ENCODE measurements around the gene GCAT. TPM values are rescaled to one million over a fixed set of nuclear protein-coding genes. Genes with fewer than 3 reads are reported as not detected.

Gene GCAT
- total RNA-seq, 2 experiments from 2014 or later: 1.4 to 1.8 TPM

DNA sequence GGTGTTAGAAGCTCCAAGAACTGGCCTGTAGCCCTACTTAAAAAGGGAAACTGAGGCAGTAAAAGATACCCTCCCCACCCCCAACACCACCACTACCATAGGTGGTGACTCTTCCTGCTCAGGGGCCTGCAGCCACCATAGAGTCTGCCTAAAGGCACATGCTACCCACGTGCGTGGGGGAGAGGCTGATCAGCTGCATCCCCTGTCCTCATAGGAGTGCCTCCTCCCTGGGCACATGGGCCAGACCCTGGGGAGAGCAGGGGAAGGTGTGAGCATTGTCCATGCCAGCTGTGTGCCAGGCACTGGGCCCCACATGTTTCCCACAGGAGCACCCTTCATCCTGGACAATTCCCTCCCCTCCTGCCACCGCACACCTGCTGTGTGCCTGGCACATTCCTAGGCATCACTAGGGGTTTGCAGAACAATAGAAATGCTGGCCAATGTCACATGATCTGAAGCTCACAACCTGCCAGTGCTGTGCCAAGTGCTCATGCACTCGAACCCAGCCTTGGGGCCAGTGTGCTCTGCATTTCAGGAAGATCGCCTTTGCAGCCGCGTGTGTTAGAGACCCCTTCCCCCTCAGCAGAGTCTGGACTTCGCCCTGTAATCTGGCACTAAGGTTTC is 41.7 kb upstream of the GCAT start:
- POLR2A ChIA-PET: no interaction called here
- H3K27ac Mint-ChIP-seq: no peak overlapping the region
- H3K27me3 Mint-ChIP-seq: no peaks in the 10 kb centered on the region
- Histone ChIP-seq H3K4me1 (ENCODE audit: insufficient read depth, low read length) (no peaks in the 10 kb centered on the region), H3K27ac (ENCODE audit: low read depth in 1 of 2, low read length in 2 of 2) (no peak overlapping the region), H3K27me3 (ENCODE audit: control insufficient read depth in 1 of 2, insufficient read depth in 2 of 2, low read length in 2 of 2) (no peaks in the 10 kb centered on the region), H3K36me3 (ENCODE audit: insufficient read depth, low read length) (peaks cover 19% of the 10 kb centered on the region), H3K4me3 (ENCODE audit: low read length) (no peak overlapping the region), H3K9me3 (ENCODE audit: control insufficient read depth in 1 of 2, insufficient read depth in 1 of 2, low read length in 2 of 2) (no peaks in the 10 kb centered on the region)
- no peak for DNase-seq
- TF ChIP-seq, protein P1, sequence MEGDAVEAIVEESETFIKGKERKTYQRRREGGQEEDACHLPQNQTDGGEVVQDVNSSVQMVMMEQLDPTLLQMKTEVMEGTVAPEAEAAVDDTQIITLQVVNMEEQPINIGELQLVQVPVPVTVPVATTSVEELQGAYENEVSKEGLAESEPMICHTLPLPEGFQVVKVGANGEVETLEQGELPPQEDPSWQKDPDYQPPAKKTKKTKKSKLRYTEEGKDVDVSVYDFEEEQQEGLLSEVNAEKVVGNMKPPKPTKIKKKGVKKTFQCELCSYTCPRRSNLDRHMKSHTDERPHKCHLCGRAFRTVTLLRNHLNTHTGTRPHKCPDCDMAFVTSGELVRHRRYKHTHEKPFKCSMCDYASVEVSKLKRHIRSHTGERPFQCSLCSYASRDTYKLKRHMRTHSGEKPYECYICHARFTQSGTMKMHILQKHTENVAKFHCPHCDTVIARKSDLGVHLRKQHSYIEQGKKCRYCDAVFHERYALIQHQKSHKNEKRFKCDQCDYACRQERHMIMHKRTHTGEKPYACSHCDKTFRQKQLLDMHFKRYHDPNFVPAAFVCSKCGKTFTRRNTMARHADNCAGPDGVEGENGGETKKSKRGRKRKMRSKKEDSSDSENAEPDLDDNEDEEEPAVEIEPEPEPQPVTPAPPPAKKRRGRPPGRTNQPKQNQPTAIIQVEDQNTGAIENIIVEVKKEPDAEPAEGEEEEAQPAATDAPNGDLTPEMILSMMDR (IDR thresholded peaks at IDR 0.05): no peak
- peaks cover 16% of the 10 kb centered on the region for H3K36me3 Mint-ChIP-seq (ENCODE audit: low read depth)
- no peaks in the 10 kb centered on the region for H3K4me1 Mint-ChIP-seq (ENCODE audit: low read depth)
- no peak for ATAC-seq (ENCODE audit: poor library complexity)
- intact Hi-C loops (cut with DNase I, micrococcal nuclease): no loop called here
- H3K9me3 Mint-ChIP-seq: no peaks in the 10 kb centered on the region
- CTCF ChIA-PET: no interaction called here
- H3K4me3 Mint-ChIP-seq: no peak overlapping the region

- Mint-ChIP-seq H3K4me3 (no peak overlapping the region), H3K27me3 (no peaks in the 10 kb centered on the region), H3K9me3 (no peaks in the 10 kb centered on the region), H3K27ac (no peak overlapping the region), H3K4me1 (ENCODE audit: low read depth) (no peaks in the 10 kb centered on the region), H3K36me3 (ENCODE audit: low read depth) (peaks cover 25% of the 10 kb centered on the region)
- Histone ChIP-seq H3K9me3 (ENCODE audit: control insufficient read depth in 1 of 2, insufficient read depth in 1 of 2, low read length in 2 of 2) (no peaks in the 10 kb centered on the region), H3K36me3 (ENCODE audit: insufficient read depth, low read length) (peaks cover 30% of the 10 kb centered on the region), H3K4me3 (ENCODE audit: low read length) (no peak overlapping the region), H3K27me3 (ENCODE audit: control insufficient read depth in 1 of 2, insufficient read depth in 2 of 2, low read length in 2 of 2) (no peaks in the 10 kb centered on the region), H3K27ac (ENCODE audit: low read depth in 1 of 2, low read length in 2 of 2) (no peak overlapping the region), H3K4me1 (ENCODE audit: insufficient read depth, low read length) (no peaks in the 10 kb centered on the region)
- TF ChIP-seq, protein P1 (IDR thresholded peaks at IDR 0.05): no peak
- DNase-seq: no peak
- intact Hi-C loops (cut with DNase I, micrococcal nuclease): no loop called here
- ATAC-seq (ENCODE audit: poor library complexity): no peak
- CTCF ChIA-PET: no interaction called here
- POLR2A ChIA-PET: no interaction called here
Observed at GRCh38 chr22:37768273-37768672, 39.5 kb upstream of the GCAT start.

GRCh38 chr22:37769056-37769455 is 38.7 kb upstream of the GCAT start:
- POLR2A ChIA-PET: no interaction called here

More at GRCh38 chr22:37769056-37769455, 38.7 kb upstream of the GCAT start:
- Mint-ChIP-seq H3K9me3 (no peaks in the 10 kb centered on the region), H3K27ac (no peak overlapping the region), H3K27me3 (no peaks in the 10 kb centered on the region), H3K4me3 (no peak overlapping the region), H3K36me3 (ENCODE audit: low read depth) (peaks cover 29% of the 10 kb centered on the region), H3K4me1 (ENCODE audit: low read depth) (no peaks in the 10 kb centered on the region)
- H3K4me1 ChIP-seq (ENCODE audit: insufficient read depth, low read length): no peaks in the 10 kb centered on the region
- H3K27me3 ChIP-seq (ENCODE audit: control insufficient read depth in 1 of 2, insufficient read depth in 2 of 2, low read length in 2 of 2): no peaks in the 10 kb centered on the region
- DNase-seq: no peak
- CTCF ChIA-PET: no interaction called here
- ATAC-seq (ENCODE audit: poor library complexity): no peak
- H3K4me3 ChIP-seq (ENCODE audit: low read length): no peak overlapping the region
- H3K27ac ChIP-seq (ENCODE audit: low read depth in 1 of 2, low read length in 2 of 2): no peak overlapping the region
- H3K36me3 ChIP-seq (ENCODE audit: insufficient read depth, low read length): peaks cover 34% of the 10 kb centered on the region
- TF ChIP-seq, protein P1 (IDR thresholded peaks at IDR 0.05): no peak
- no peaks in the 10 kb centered on the region for H3K9me3 ChIP-seq (ENCODE audit: control insufficient read depth in 1 of 2, insufficient read depth in 1 of 2, low read length in 2 of 2)
- intact Hi-C loops (cut with DNase I, micrococcal nuclease): no loop called here
